Osteoblast (primary cell): ENCODE results near the gene SET. TPM values are rescaled to one million over a fixed set of nuclear protein-coding genes. Genes with fewer than 3 reads are reported as not detected.
"Not testable (repeated sequence)": the region's sequence is repeated elsewhere in the genome, so short reads cannot be mapped to it uniquely, and the experiment has no call there.

Experiments used
- DNase-seq: peaks from one replicate; pipeline ENCODE4 v3.0.0; 2011; ENCODE audit warnings: low spot score, mixed read lengths; ENCODE audit not compliant: insufficient read length; ENCODE audit errors: missing footprints
- H2AFZ ChIP-seq: 2 replicates; pipeline ENCODE4 v1.6.0; 2011; ENCODE audit warnings: mild to moderate bottlenecking, low read length
- H3K27ac ChIP-seq: 2 replicates; pipeline ENCODE4 v1.5.1; 2011; ENCODE audit warnings: mild to moderate bottlenecking, low read depth, low read length, moderate library complexity
- H3K27me3 ChIP-seq: 2 replicates; pipeline ENCODE4 v1.6.0; 2012; ENCODE audit warnings: mild to moderate bottlenecking, control low read depth, inconsistent platforms, low read length, moderate library complexity; ENCODE audit not compliant: insufficient read depth
- H3K36me3 ChIP-seq: 2 replicates; pipeline ENCODE4 v1.5.1; 2011; ENCODE audit warnings: mild to moderate bottlenecking, low read length, control low read depth, moderate library complexity; ENCODE audit not compliant: insufficient read depth
- H3K4me1 ChIP-seq: 2 replicates; pipeline ENCODE4 v1.5.1; 2011; ENCODE audit warnings: mild to moderate bottlenecking, low read length, control low read depth, moderate library complexity; ENCODE audit not compliant: insufficient read depth
- H3K4me2 ChIP-seq: 2 replicates; pipeline ENCODE4 v1.6.0; 2011; ENCODE audit warnings: mild to moderate bottlenecking, low read length; ENCODE audit not compliant: insufficient read depth
- H3K4me3 ChIP-seq: fragments of 200-600 bp; sonication (generic); 3 replicates; pipeline ENCODE4 v1.5.1; 2012; ENCODE audit warnings: mild to moderate bottlenecking, low read length, inconsistent platforms; ENCODE audit not compliant: insufficient read depth
- H3K79me2 ChIP-seq: 2 replicates; pipeline ENCODE4 v1.6.0; 2012; ENCODE audit warnings: mild to moderate bottlenecking, low read length, control low read depth, inconsistent platforms; ENCODE audit not compliant: insufficient read depth
- H3K9me3 ChIP-seq: 2 replicates; pipeline ENCODE4 v1.5.1; 2011; ENCODE audit warnings: low read depth, low read length, control low read depth
- H4K20me1 ChIP-seq: 2 replicates; pipeline ENCODE4 v1.6.0; 2012; ENCODE audit warnings: mild to moderate bottlenecking, low read length, control low read depth; ENCODE audit not compliant: insufficient read depth
- CTCF ChIP-seq: IDR thresholded peaks from 2 replicates; pipeline ENCODE4 v1.5.1; 2011; ENCODE audit warnings: mild to moderate bottlenecking, low read depth, low read length, moderate library complexity; ENCODE audit errors: extremely low read depth
- total RNA-seq: library from RNA; depleted of rRNA; stranded (reverse); fragments of >200 nt; gene quantifications from 2 replicates; pipeline ENCODE4 v1.2.3, GENCODE V29; 2012

The SET gene
- total RNA-seq, 1 donor: 397 TPM

GRCh38 chr9:128643519-128644300, 45.3 kb upstream of the SET start:
- Histone ChIP-seq H3K27me3 (no peaks in the 10 kb centered on the region), H2AFZ (no peak overlapping the region), H3K9me3 (no peaks in the 10 kb centered on the region), H3K4me3 (no peak overlapping the region), H4K20me1 (peaks cover 4% of the 10 kb centered on the region), H3K36me3 (peaks cover 3% of the 10 kb centered on the region), H3K4me1 (peaks cover 5% of the 10 kb centered on the region), H3K4me2 (no peak overlapping the region), H3K27ac (no peak overlapping the region), H3K79me2 (peaks cover 10% of the 10 kb centered on the region)
- DNase-seq: peak; percentile 67
- TF ChIP-seq CTCF: no peak

- not testable (repeated sequence) for H3K36me3 ChIP-seq, H3K27me3 ChIP-seq, H3K79me2 ChIP-seq, H4K20me1 ChIP-seq, H3K4me1 ChIP-seq, H3K9me3 ChIP-seq, H3K4me2 ChIP-seq, H2AFZ ChIP-seq, H3K4me3 ChIP-seq, H3K27ac ChIP-seq
- peak; percentile 63 for DNase-seq
- TF ChIP-seq CTCF: peak; percentile 20
These were observed 40.8 kb upstream of the SET start for GRCh38 chr9:128648206-128648605.

GRCh38 chr9:128651798-128652197, 37.2 kb upstream of the SET start:
- no peaks in the 10 kb centered on the region for H3K27me3 ChIP-seq
- no peak for TF ChIP-seq CTCF
- H2AFZ ChIP-seq: no peak overlapping the region
- H3K4me2 ChIP-seq: no peak overlapping the region
- no peaks in the 10 kb centered on the region for H3K36me3 ChIP-seq
- no peaks in the 10 kb centered on the region for H3K4me1 ChIP-seq
- no peaks in the 10 kb centered on the region for H4K20me1 ChIP-seq
- H3K4me3 ChIP-seq: no peak overlapping the region
- no peaks in the 10 kb centered on the region for H3K79me2 ChIP-seq
- no peak overlapping the region for H3K27ac ChIP-seq
- no peak for DNase-seq
- H3K9me3 ChIP-seq: no peaks in the 10 kb centered on the region

GRCh38 chr9:128653908-128654307, 35.1 kb upstream of the SET start:
- Histone ChIP-seq H3K79me2 (no peaks in the 10 kb centered on the region), H3K4me2 (no peak overlapping the region), H4K20me1 (no peaks in the 10 kb centered on the region), H3K4me3 (no peak overlapping the region), H3K9me3 (no peaks in the 10 kb centered on the region), H3K4me1 (peaks cover 2% of the 10 kb centered on the region), H3K27ac (no peak overlapping the region), H2AFZ (no peak overlapping the region), H3K36me3 (no peaks in the 10 kb centered on the region), H3K27me3 (no peaks in the 10 kb centered on the region)
- no peak for TF ChIP-seq CTCF
- no peak for DNase-seq
